ENCODE measurements around the gene GALNT2. TPM values are rescaled to one million over a fixed set of nuclear protein-coding genes. Genes with fewer than 3 reads are reported as not detected.

GALNT2 gene
- total and polyA plus RNA-seq, 2 experiments from 2014 or later = 17.8 to 48.3 TPM

DNA sequence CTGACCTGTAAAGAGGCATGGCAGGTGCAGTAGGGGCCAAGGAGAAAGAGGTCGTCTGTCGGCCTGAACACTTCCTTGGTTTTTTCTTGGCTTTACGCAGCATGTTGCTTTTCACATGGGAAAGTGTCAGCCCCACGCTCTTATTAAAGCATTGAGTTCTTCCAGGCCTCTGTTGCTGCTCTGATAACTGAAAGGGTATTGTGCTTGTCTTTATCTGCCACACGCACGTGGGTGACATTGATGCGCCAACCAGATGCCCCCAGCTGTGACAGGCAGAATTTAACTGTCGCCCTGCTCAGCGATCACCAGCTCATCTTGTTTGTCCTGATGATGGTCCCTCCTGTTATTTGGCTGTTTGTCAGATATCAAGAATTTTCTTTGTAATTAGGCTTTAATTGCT, 76.5 kb downstream of the GALNT2 start:
- H3K4me1 ChIP-seq (ENCODE audit: insufficient read depth) = peaks cover 27% of the 10 kb centered on the region
- no peaks in the 10 kb centered on the region for H3K36me3 Mint-ChIP-seq (ENCODE audit: low read depth)
- no peaks in the 10 kb centered on the region for H3K36me3 ChIP-seq (ENCODE audit: insufficient read depth)
- no peak overlapping the region; the same call in 1 of the 2 replicates for H3K27ac ChIP-seq (ENCODE audit: low read depth)
- ATAC-seq = no peak
- H4K20me1 ChIP-seq (replicated peaks; ENCODE audit: insufficient read depth) = peaks cover 12% of the 10 kb centered on the region
- H3K4me2 ChIP-seq = no peak overlapping the region
- H3K9me2 ChIP-seq (ENCODE audit: insufficient read depth) = no peaks in the 10 kb centered on the region
- TF ChIP-seq, protein P1, sequence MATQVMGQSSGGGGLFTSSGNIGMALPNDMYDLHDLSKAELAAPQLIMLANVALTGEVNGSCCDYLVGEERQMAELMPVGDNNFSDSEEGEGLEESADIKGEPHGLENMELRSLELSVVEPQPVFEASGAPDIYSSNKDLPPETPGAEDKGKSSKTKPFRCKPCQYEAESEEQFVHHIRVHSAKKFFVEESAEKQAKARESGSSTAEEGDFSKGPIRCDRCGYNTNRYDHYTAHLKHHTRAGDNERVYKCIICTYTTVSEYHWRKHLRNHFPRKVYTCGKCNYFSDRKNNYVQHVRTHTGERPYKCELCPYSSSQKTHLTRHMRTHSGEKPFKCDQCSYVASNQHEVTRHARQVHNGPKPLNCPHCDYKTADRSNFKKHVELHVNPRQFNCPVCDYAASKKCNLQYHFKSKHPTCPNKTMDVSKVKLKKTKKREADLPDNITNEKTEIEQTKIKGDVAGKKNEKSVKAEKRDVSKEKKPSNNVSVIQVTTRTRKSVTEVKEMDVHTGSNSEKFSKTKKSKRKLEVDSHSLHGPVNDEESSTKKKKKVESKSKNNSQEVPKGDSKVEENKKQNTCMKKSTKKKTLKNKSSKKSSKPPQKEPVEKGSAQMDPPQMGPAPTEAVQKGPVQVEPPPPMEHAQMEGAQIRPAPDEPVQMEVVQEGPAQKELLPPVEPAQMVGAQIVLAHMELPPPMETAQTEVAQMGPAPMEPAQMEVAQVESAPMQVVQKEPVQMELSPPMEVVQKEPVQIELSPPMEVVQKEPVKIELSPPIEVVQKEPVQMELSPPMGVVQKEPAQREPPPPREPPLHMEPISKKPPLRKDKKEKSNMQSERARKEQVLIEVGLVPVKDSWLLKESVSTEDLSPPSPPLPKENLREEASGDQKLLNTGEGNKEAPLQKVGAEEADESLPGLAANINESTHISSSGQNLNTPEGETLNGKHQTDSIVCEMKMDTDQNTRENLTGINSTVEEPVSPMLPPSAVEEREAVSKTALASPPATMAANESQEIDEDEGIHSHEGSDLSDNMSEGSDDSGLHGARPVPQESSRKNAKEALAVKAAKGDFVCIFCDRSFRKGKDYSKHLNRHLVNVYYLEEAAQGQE (IDR thresholded peaks at IDR 0.05; ENCODE audit: unreplicated experiment) = no peak
- no peak overlapping the region for H3K4me3 ChIP-seq
- no peaks in the 10 kb centered on the region for H3K27me3 ChIP-seq (ENCODE audit: insufficient read depth)
- H3K27ac Mint-ChIP-seq = no peak overlapping the region
- peaks cover 51% of the 10 kb centered on the region for H3K79me2 ChIP-seq (replicated peaks; ENCODE audit: insufficient read depth)
- H3K4me3 Mint-ChIP-seq = no peak overlapping the region
- peaks cover 6% of the 10 kb centered on the region for H3K27me3 Mint-ChIP-seq (ENCODE audit: insufficient read depth, low read depth, poor library complexity)
- peaks cover 80% of the 10 kb centered on the region for H3K4me1 Mint-ChIP-seq
- no peak overlapping the region for H2AFZ ChIP-seq
- H3K9me3 Mint-ChIP-seq = no peaks in the 10 kb centered on the region
- no peaks in the 10 kb centered on the region for H3F3A ChIP-seq (replicated peaks; ENCODE audit: low read depth)
- DNase-seq (ENCODE audit: low spot score) = no peak

- H3K4me3 Mint-ChIP-seq = no peak overlapping the region
- Histone ChIP-seq H3K4me2 (no peak overlapping the region), H3K79me2 (replicated peaks; ENCODE audit: insufficient read depth) (peaks cover 53% of the 10 kb centered on the region), H3K9me2 (ENCODE audit: insufficient read depth) (no peaks in the 10 kb centered on the region), H3K27ac (ENCODE audit: low read depth) (no peak overlapping the region), H3K4me1 (ENCODE audit: insufficient read depth) (peaks cover 27% of the 10 kb centered on the region), H3K4me3 (no peak overlapping the region), H3F3A (replicated peaks; ENCODE audit: low read depth) (no peaks in the 10 kb centered on the region), H3K27me3 (ENCODE audit: insufficient read depth) (no peaks in the 10 kb centered on the region), H3K36me3 (ENCODE audit: insufficient read depth) (no peaks in the 10 kb centered on the region), H4K20me1 (replicated peaks; ENCODE audit: insufficient read depth) (peaks cover 12% of the 10 kb centered on the region), H2AFZ (no peak overlapping the region)
- ATAC-seq (no peak), DNase-seq (ENCODE audit: low spot score) (no peak)
- H3K9me3 Mint-ChIP-seq = no peaks in the 10 kb centered on the region
- H3K4me1 Mint-ChIP-seq = peaks cover 81% of the 10 kb centered on the region
- H3K36me3 Mint-ChIP-seq (ENCODE audit: low read depth) = no peaks in the 10 kb centered on the region
- H3K27ac Mint-ChIP-seq = no peak overlapping the region
- peaks cover 6% of the 10 kb centered on the region for H3K27me3 Mint-ChIP-seq (ENCODE audit: insufficient read depth, low read depth, poor library complexity)
- TF ChIP-seq ZNF114 (CRISPR knock-in tag; IDR thresholded peaks at IDR 0.05) (no peak), EZH2phosphoT487 (IDR thresholded peaks at IDR 0.05; ENCODE audit: unreplicated experiment) (no peak), JUNB (IDR thresholded peaks at IDR 0.05; ENCODE audit: unreplicated experiment) (no peak), EZH2 (IDR thresholded peaks at IDR 0.05; ENCODE audit: low read depth, unreplicated experiment) (no peak), ZNF331 (CRISPR knock-in tag; IDR thresholded peaks at IDR 0.05; ENCODE audit: low read depth) (no peak), NANOG (IDR thresholded peaks at IDR 0.05; ENCODE audit: borderline replicate concordance) (no peak)
- TF ChIP-seq, protein P2, sequence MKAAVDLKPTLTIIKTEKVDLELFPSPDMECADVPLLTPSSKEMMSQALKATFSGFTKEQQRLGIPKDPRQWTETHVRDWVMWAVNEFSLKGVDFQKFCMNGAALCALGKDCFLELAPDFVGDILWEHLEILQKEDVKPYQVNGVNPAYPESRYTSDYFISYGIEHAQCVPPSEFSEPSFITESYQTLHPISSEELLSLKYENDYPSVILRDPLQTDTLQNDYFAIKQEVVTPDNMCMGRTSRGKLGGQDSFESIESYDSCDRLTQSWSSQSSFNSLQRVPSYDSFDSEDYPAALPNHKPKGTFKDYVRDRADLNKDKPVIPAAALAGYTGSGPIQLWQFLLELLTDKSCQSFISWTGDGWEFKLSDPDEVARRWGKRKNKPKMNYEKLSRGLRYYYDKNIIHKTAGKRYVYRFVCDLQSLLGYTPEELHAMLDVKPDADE (IDR thresholded peaks at IDR 0.05) = no peak
- TF ChIP-seq, protein P3, sequence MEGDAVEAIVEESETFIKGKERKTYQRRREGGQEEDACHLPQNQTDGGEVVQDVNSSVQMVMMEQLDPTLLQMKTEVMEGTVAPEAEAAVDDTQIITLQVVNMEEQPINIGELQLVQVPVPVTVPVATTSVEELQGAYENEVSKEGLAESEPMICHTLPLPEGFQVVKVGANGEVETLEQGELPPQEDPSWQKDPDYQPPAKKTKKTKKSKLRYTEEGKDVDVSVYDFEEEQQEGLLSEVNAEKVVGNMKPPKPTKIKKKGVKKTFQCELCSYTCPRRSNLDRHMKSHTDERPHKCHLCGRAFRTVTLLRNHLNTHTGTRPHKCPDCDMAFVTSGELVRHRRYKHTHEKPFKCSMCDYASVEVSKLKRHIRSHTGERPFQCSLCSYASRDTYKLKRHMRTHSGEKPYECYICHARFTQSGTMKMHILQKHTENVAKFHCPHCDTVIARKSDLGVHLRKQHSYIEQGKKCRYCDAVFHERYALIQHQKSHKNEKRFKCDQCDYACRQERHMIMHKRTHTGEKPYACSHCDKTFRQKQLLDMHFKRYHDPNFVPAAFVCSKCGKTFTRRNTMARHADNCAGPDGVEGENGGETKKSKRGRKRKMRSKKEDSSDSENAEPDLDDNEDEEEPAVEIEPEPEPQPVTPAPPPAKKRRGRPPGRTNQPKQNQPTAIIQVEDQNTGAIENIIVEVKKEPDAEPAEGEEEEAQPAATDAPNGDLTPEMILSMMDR (conservative IDR thresholded peaks at IDR 0.05; ENCODE audit: low read depth in 2 of 2) = no peak
Measured at GRCh38 chr1:230144010-230144614, 77.1 kb downstream of the GALNT2 start.

All from GM23338 (cell line).